Frontal cortex (tissue), 4 donors: ENCODE measurements around the gene ARID2. TPM values are rescaled to one million over a fixed set of nuclear protein-coding genes. Genes with fewer than 3 reads are reported as not detected.
A peak's percentile ranks its signal among the peaks of the same experiment; 100 is the strongest.

Experiments
- DNase-seq, 2 donors: peaks; one replicate each; pipeline ENCODE4 v3.0.0; 2012; ENCODE audit warnings: low spot score in 2 of 2
- FAIRE-seq: peaks from 2 replicates; lab custom pipeline; 2012; peaks lifted over from hg19 to GRCh38; lab: Jason Lieb, UNC
- total RNA-seq: library from RNA; depleted of rRNA; stranded (reverse); fragments of >200 nt; gene quantifications from one replicate; pipeline ENCODE4 v1.2.3, GENCODE V29; 2014
- donor health status: control.
- donor health status: control.
- donor health status: control.

The ARID2 gene
- total RNA-seq, 1 donor from 2014 or later, result 35.9 TPM

DNA sequence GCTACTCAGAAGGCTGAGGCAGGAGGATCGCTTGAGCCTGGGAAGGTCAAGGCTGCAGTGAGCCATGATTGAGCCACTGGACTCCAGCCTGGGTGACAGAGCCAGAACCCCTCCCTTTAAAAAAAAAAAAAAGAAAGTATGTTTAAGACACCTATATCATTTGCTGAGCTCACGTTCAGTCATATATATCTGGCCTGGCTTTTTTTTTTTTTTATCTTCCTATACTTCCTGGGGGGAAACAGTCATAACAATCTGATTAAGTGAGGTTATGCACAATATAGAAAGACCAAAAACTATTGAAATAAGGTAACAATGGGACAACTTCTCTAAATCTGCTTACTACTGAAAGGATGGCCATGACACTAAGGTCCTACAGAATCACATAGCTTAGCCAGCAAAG, 9.4 kb upstream of the ARID2 start:
- FAIRE-seq, result no peak
- DNase-seq, result no peak

GRCh38 chr12:45721369-45721768, 8.1 kb upstream of the ARID2 start:
- FAIRE-seq (no peak), DNase-seq (no peak)

GRCh38 chr12:45721954-45722353, 7.6 kb upstream of the ARID2 start:
- DNase-seq (no peak), FAIRE-seq (no peak)

- FAIRE-seq, result peak; percentile 44
These were observed 3.6 kb upstream of the ARID2 start for GRCh38 chr12:45725631-45726602.

GRCh38 chr12:45726603-45727300, 2.8 kb upstream of the ARID2 start:
- DNase-seq, result peak in 1 of 2 donors; percentile 44
- no peak for FAIRE-seq

More at GRCh38 chr12:45725631-45726602, 3.6 kb upstream of the ARID2 start:
- peak; percentile 18 to 32 for DNase-seq

- peak; percentile 81 to 83 for DNase-seq
- FAIRE-seq, result no peak
These were observed 2.1 kb upstream of the ARID2 start for GRCh38 chr12:45727301-45727979.

DNA sequence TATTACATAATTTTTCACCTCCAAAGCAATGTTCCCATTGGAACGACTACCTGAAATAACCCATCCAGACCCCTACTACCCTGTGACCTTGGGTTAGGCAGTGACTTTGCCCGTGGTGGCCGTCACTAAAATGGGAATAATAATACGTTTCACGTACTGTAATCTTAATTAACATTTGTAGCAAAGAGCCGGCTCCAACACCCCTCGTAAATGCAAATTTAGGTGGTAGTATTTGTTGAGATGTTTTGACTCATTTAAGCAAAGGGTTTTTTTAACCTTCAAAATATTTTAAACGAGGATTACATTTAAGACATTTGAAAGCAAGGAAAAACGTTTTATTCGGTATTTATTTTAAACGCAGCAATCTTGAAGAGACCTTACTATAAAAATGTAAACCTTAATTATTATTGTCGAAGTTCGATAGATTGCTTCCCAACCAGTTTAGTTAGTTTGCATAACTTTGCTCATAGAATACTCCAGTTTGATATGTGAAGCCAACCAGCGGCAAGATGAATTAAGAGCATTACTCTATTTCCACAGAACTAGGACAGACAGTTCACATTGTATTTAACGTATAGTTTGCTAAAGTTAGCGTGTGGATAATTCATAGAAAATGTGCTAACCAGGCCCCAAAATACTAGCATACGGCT, 1.4 kb upstream of the ARID2 start:
- FAIRE-seq (no peak), DNase-seq (peak; percentile 7 to 43)

DNA sequence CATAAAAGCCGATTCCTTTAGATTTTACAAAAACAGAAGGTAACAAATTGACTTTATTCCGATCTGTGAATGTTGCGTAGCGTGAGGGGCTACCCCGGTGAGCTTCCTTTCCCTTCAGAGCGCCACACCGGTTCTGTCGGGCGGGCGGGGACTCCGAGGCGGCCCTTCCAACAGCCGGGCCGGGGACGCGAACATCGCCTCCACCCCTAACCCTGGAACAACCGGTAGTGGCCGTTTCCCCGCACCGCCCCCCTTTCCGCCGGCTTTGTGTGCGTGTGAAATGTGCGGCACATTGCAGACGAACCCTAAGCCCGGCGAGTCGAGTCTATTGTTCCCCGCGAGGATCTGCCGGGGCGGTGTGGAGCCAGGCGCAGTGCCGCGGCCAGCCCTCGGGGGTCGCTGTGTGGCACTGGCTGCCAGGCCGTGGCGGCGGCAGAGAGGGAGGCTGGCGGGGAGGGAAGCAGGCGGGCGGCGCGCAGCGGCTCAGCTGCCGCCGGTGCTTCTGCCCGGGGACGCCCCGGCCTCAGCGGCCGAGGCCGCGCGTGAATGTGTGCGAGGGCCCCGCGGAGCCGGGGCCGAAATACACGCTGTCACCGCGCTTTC, 775 bp upstream of the ARID2 start:
- FAIRE-seq (no peak), DNase-seq (peak; percentile 74 to 83)

DNA sequence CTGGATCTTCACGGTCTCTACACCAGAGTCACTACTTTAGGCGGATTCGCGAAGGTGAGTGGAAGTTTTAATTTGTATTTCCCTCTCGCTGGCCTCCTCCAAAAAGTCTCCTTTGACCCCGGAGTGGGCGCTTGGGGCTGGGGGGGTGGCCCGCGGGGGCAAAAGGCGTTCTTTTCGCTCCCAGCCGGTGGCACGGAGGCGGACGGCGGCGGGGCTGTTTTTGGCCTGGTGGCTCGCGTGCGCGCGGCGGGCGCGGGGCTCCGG, 510 bp downstream of the ARID2 start:
- FAIRE-seq (no peak), DNase-seq (no peak)

- FAIRE-seq, result no peak
- DNase-seq, result peak; percentile 12 to 44
These were observed 1.1 kb downstream of the ARID2 start for GRCh38 chr12:45730348-45731189.

GRCh38 chr12:45731190-45731775, 1.8 kb downstream of the ARID2 start:
- no peak for DNase-seq
- peak; percentile 63 for FAIRE-seq

- no peak for FAIRE-seq
- DNase-seq, result no peak
These were observed 2.7 kb downstream of the ARID2 start for GRCh38 chr12:45732250-45732649.

GRCh38 chr12:45732936-45733335, 3.4 kb downstream of the ARID2 start:
- FAIRE-seq (no peak), DNase-seq (no peak)

DNA sequence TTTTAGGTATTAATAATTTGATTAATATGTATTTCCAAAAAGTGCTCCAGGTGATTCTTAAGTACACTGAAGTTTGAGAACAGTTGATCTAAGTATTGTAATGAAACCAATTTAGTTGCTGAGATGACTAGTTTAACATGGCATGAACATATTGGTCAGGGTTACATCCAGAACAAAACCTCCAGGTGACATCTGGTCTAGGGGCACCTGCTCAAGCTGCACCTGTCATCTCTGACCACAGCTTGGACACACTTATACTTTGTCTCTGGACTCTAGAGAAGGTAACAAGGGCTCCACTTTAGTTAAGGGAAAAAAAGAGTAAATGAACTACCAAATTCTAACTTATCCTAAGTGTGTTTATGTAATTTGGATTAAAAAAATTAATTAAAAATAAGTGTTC, 8.1 kb downstream of the ARID2 start:
- no peak for FAIRE-seq

DNA sequence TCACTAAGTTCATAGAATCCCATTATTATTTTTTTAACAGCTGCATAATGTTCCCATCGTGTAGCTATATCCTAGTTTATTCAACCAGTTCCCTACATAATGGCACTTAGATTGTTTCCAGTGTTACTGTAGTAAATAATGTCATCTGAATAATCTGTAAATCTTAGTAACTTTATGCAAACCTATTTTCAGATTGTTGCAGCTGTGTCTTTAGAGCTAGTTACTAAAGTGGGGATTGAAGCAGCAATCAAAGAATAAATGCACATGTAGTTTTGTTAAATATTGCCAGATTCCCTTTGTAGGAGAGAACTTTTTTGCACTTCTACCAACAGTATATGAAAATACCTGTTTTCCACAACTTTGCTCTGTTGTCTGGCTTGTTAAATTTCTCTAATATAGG, 13.1 kb downstream of the ARID2 start:
- FAIRE-seq (no peak), DNase-seq (no peak)

More for the DNA sequence above, 8.1 kb downstream of the ARID2 start:
- DNase-seq, result no peak

DNA sequence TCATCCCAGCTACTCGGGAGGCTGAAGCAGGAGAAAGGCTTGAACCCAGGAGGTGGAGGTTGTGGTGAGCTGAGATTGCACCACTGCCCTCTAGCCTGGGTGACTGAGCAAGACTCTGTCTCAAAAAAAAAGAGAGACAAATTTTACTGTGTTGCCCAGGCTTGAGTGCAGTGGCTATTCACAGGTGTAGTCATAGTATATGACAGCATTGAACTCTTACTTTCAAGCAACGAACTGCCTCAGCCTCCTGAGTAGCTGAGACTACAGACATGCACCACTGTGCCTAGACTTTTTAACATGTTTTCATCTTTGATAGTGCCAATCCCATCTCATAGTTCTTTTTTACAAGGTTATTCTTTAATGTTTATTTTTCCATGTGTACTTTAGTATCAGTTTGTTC, 13.7 kb downstream of the ARID2 start:
- DNase-seq, result no peak

GRCh38 chr12:45745861-45746277, 16.4 kb downstream of the ARID2 start:
- DNase-seq (no peak), FAIRE-seq (peak; percentile 79)

More for the DNA sequence above, 13.7 kb downstream of the ARID2 start:
- FAIRE-seq, result no peak

DNA sequence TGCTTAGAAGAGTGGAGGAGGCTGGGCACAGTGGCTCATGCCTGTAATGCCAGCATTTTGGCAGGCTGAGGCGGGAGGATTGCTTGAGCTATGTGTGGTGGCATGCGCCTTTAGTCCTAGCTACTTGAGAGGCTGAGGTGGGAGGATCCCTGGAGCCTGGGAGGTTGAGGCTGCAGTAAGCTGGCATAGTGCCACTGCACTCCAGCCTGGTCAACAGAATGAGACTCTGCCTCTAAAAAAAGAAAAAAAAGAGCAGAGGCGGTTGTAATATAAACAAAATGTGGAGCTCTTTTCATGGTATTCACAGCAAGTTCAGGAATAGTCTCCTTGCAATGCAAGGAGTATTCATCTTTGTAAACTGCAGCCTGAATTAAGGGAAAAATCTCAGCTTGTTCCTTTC, 27.2 kb downstream of the ARID2 start:
- FAIRE-seq (no peak), DNase-seq (no peak)
